WTC11 (cell line): ENCODE data around the gene DHX29. TPM values are rescaled to one million over a fixed set of nuclear protein-coding genes. Genes with fewer than 3 reads are reported as not detected.

ENCODE experiments used
- ATAC-seq: fragments of 200-7000 bp; cut with Tn5 transposase; 2 replicates; pipeline ENCODE4 v1.10.0; 2021; ENCODE audit warnings: mild to moderate bottlenecking, moderate library complexity
- CTCF ChIA-PET: fragments of 300-600 bp; sonication (Branson Sonifier 250); formaldehyde crosslinking; loops from one replicate; lab custom pipeline; 2021; ENCODE audit warnings: antibody characterized with exemption; lab: Charles Lee
- POLR2A ChIA-PET: fragments of 350-600 bp; sonication (Branson Sonifier 250); formaldehyde crosslinking; loops from one replicate; lab custom pipeline; 2021; ENCODE audit warnings: antibody characterized with exemption; lab: Charles Lee
- DNase-seq: peaks from one replicate; pipeline ENCODE4 v3.0.0; 2021; ENCODE audit warnings: low spot score
- H3K27ac Mint-ChIP-seq: 2 replicates; pipeline ENCODE4 v1.8.0; 2021; ENCODE audit warnings: mixed read lengths
- H3K27me3 Mint-ChIP-seq: 2 replicates; pipeline ENCODE4 v1.8.0; 2021; ENCODE audit warnings: low read depth, mild to moderate bottlenecking, moderate library complexity, mixed read lengths
- H3K36me3 Mint-ChIP-seq: 2 replicates; pipeline ENCODE4 v1.8.0; 2021; ENCODE audit warnings: mixed read lengths
- H3K4me1 Mint-ChIP-seq: 2 replicates; pipeline ENCODE4 v1.8.0; 2022; ENCODE audit warnings: mixed read lengths
- H3K4me3 Mint-ChIP-seq: 2 replicates; pipeline ENCODE4 v1.8.0; 2021; ENCODE audit warnings: mild to moderate bottlenecking, moderate library complexity, mixed read lengths
- H3K9me3 Mint-ChIP-seq: 2 replicates; pipeline ENCODE4 v1.8.0; 2021; ENCODE audit warnings: mixed read lengths
- ATF2 ChIP-seq: sonication (generic); formaldehyde crosslinking; IDR thresholded peaks from 2 replicates; pipeline ENCODE4 v1.8.1; 2022; ENCODE audit warnings: low read depth, missing genetic modification reagents, borderline replicate concordance
- CREB1 ChIP-seq: sonication (generic); formaldehyde crosslinking; IDR thresholded peaks from 2 replicates; pipeline ENCODE4 v1.8.0; 2023; ENCODE audit warnings: mild to moderate bottlenecking, missing genetic modification reagents
- CREM ChIP-seq: sonication (generic); formaldehyde crosslinking; IDR thresholded peaks from 2 replicates; pipeline ENCODE4 v1.8.1; 2022; ENCODE audit warnings: mild to moderate bottlenecking, missing genetic modification reagents, moderate library complexity
- E2F4 ChIP-seq: sonication (generic); formaldehyde crosslinking; IDR thresholded peaks from 2 replicates; pipeline ENCODE4 v1.8.1; 2022; ENCODE audit warnings: low read depth, mild to moderate bottlenecking, moderate library complexity, missing genetic modification reagents, borderline replicate concordance
- E2F5 ChIP-seq: sonication (generic); formaldehyde crosslinking; IDR thresholded peaks from 2 replicates; pipeline ENCODE4 v1.8.1; 2022; ENCODE audit warnings: mild to moderate bottlenecking, moderate library complexity, missing genetic modification reagents
- ELF4 ChIP-seq: sonication (generic); formaldehyde crosslinking; IDR thresholded peaks from 2 replicates; pipeline ENCODE4 v1.8.1; 2022; ENCODE audit warnings: low read depth, mild to moderate bottlenecking, moderate library complexity, missing genetic modification reagents
- FOXJ3 ChIP-seq: sonication (generic); formaldehyde crosslinking; IDR thresholded peaks from 2 replicates; pipeline ENCODE4 v1.9.0; 2021; ENCODE audit warnings: missing genetic modification reagents, mild to moderate bottlenecking, borderline replicate concordance
- FOXP1 ChIP-seq: sonication (generic); formaldehyde crosslinking; IDR thresholded peaks from 2 replicates; pipeline ENCODE4 v1.8.0; 2022; ENCODE audit warnings: missing genetic modification reagents, mild to moderate bottlenecking, moderate library complexity, borderline replicate concordance
- GABPB1 ChIP-seq: sonication (generic); formaldehyde crosslinking; IDR thresholded peaks from 2 replicates; pipeline ENCODE4 v1.8.1; 2023; ENCODE audit warnings: mild to moderate bottlenecking, missing genetic modification reagents
- NR1H2 ChIP-seq: sonication (generic); formaldehyde crosslinking; IDR thresholded peaks from 2 replicates; pipeline ENCODE4 v1.9.0; 2021; ENCODE audit warnings: mild to moderate bottlenecking, moderate library complexity, missing genetic modification reagents
- NR2C2 ChIP-seq: sonication (generic); formaldehyde crosslinking; IDR thresholded peaks from 2 replicates; pipeline ENCODE4 v1.8.0; 2022; ENCODE audit warnings: mild to moderate bottlenecking, missing genetic modification reagents
- PRRX2 ChIP-seq: fragments of 250-450 bp; sonication (Bioruptor Pico); IDR thresholded peaks from 2 replicates; pipeline ENCODE4 v1.8.0; 2021; ENCODE audit warnings: mild to moderate bottlenecking
- SMAD3 ChIP-seq: sonication (generic); formaldehyde crosslinking; IDR thresholded peaks from 2 replicates; pipeline ENCODE4 v1.8.0; 2022; ENCODE audit warnings: missing genetic modification reagents, mild to moderate bottlenecking, borderline replicate concordance
- SMAD4 ChIP-seq: sonication (generic); formaldehyde crosslinking; IDR thresholded peaks from 2 replicates; pipeline ENCODE4 v1.8.0; 2022; ENCODE audit warnings: mild to moderate bottlenecking, missing genetic modification reagents
- SOX15 ChIP-seq: fragments of 250-450 bp; sonication (Bioruptor Pico); IDR thresholded peaks from 2 replicates; pipeline ENCODE4 v1.9.0; 2021; ENCODE audit warnings: mild to moderate bottlenecking
- SP1 ChIP-seq: sonication (generic); formaldehyde crosslinking; conservative IDR thresholded peaks from 2 replicates; pipeline ENCODE4 v1.8.1; 2022; ENCODE audit warnings: missing genetic modification reagents
- ZNF232 ChIP-seq: sonication (generic); formaldehyde crosslinking; IDR thresholded peaks from 2 replicates; pipeline ENCODE4 v1.8.0; 2022; ENCODE audit warnings: mild to moderate bottlenecking, missing genetic modification reagents
- ZNF396 ChIP-seq: fragments of 250-450 bp; sonication (Bioruptor Pico); IDR thresholded peaks from 2 replicates; pipeline ENCODE4 v1.8.0; 2021; ENCODE audit warnings: mild to moderate bottlenecking, moderate library complexity, borderline replicate concordance
- ZNF671 ChIP-seq: fragments of 250-450 bp; sonication (Bioruptor Pico); IDR thresholded peaks from 2 replicates; pipeline ENCODE4 v1.8.0; 2021; ENCODE audit warnings: mild to moderate bottlenecking
- total RNA-seq: library from RNA; stranded (reverse); gene quantifications from 3 replicates; pipeline ENCODE4 v1.2.3, GENCODE V29; 2021
- TF ChIP-seq, protein P1 (sequence below): sonication (generic); formaldehyde crosslinking; IDR thresholded peaks from 2 replicates; pipeline ENCODE4 v1.8.0; 2022; ENCODE audit warnings: mild to moderate bottlenecking, missing genetic modification reagents
- TF ChIP-seq, protein P2 (sequence below): fragments of 250-450 bp; sonication (Bioruptor Pico); IDR thresholded peaks from 2 replicates; pipeline ENCODE4 v1.9.0; 2021; ENCODE audit warnings: moderate library complexity, mild to moderate bottlenecking, inconsistent platforms, borderline replicate concordance
- TF ChIP-seq, protein P3 (sequence below): fragments of 250-450 bp; sonication (Bioruptor Pico); IDR thresholded peaks from 2 replicates; pipeline ENCODE4 v1.9.0; 2021; ENCODE audit warnings: mild to moderate bottlenecking
- TF ChIP-seq, protein P4 (sequence below): sonication (generic); formaldehyde crosslinking; IDR thresholded peaks from 2 replicates; pipeline ENCODE4 v1.8.0; 2022; ENCODE audit warnings: missing genetic modification reagents

Gene DHX29
- total RNA-seq, 1 experiment from 2014 or later = 29.7 TPM

DNA sequence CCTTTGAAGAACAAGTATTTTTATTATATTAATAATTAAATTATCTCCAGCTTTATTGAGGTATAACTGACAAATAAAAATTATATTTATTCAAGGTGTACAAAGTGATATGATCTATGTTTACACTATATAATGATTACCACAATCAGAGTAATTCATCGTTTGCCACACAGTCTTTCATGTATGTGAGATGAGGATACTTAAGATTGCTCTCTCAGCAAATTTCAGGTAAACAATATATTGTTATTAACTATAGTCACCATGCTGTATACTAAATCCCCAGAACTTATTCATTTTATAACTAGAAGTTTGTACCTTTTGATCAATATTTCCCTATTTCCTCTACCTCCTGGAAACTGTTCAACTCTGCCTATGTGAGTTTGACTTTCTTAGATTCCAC lies 57.4 kb downstream of the DHX29 start:
- ChIA-PET CTCF (no interaction called here), POLR2A (no interaction called here)
- no peaks in the 10 kb centered on the region for H3K4me1 Mint-ChIP-seq
- DNase-seq (no peak), ATAC-seq (no peak)
- H3K9me3 Mint-ChIP-seq = peaks cover 19% of the 10 kb centered on the region
- H3K36me3 Mint-ChIP-seq = peaks cover 6% of the 10 kb centered on the region
- H3K27me3 Mint-ChIP-seq = peaks cover 6% of the 10 kb centered on the region; the same call in 1 of the 2 replicates
- H3K27ac Mint-ChIP-seq = no peak overlapping the region
- TF ChIP-seq CREB1 (CRISPR knock-in tag) = no peak
- no peak for TF ChIP-seq SMAD4 (CRISPR knock-in tag)
- no peak for TF ChIP-seq ATF2
- TF ChIP-seq CREM = no peak
- TF ChIP-seq, protein P1, sequence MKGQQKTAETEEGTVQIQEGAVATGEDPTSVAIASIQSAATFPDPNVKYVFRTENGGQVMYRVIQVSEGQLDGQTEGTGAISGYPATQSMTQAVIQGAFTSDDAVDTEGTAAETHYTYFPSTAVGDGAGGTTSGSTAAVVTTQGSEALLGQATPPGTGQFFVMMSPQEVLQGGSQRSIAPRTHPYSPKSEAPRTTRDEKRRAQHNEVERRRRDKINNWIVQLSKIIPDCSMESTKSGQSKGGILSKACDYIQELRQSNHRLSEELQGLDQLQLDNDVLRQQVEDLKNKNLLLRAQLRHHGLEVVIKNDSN (CRISPR knock-in tag) = no peak
- no peak for TF ChIP-seq ELF4 (CRISPR knock-in tag)
- TF ChIP-seq FOXJ3 (CRISPR knock-in tag) = no peak
- TF ChIP-seq SOX15 (CRISPR knock-in tag) = no peak
- TF ChIP-seq E2F4 = no peak
- TF ChIP-seq, protein P2, sequence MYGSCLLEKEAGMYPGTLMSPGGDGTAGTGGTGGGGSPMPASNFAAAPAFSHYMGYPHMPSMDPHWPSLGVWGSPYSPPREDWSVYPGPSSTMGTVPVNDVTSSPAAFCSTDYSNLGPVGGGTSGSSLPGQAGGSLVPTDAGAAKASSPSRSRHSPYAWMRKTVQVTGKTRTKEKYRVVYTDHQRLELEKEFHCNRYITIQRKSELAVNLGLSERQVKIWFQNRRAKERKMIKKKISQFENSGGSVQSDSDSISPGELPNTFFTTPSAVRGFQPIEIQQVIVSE = no peak
- no peak overlapping the region for H3K4me3 Mint-ChIP-seq

DNA sequence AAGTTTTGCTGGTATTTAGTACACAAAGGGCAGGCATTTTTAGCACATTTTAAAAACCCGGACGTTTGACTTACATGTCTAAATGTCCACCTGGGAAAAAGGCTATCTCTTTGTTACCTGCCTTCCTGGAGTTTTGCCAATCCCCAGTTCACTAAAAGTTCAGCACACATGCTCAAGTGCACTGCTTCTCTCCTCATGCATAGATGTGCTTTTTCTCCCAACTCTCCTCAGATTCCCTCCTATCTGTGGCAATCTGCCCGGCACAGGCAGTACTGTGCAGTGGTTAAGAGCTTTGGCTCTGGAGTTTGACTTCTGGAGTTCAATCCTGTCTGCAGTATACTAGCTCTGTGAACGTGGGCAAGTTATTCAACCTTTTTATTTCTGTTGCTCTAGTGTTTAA lies 65.7 kb downstream of the DHX29 start:
- H3K27ac Mint-ChIP-seq = no peak overlapping the region
- no peak overlapping the region for H3K4me3 Mint-ChIP-seq
- peaks cover 10% of the 10 kb centered on the region; the same call in 1 of the 2 replicates for H3K9me3 Mint-ChIP-seq
- POLR2A ChIA-PET = no interaction called here
- ATAC-seq = no peak
- no peak for DNase-seq
- H3K27me3 Mint-ChIP-seq = peaks cover 46% of the 10 kb centered on the region
- TF ChIP-seq FOXP1 (CRISPR knock-in tag) (no peak), ZNF396 (CRISPR knock-in tag) (no peak), ZNF671 (CRISPR knock-in tag) (no peak), PRRX2 (CRISPR knock-in tag) (no peak), SMAD3 (CRISPR knock-in tag) (no peak), E2F5 (CRISPR knock-in tag) (no peak), GABPB1 (no peak), ZNF232 (CRISPR knock-in tag) (no peak), NR1H2 (CRISPR knock-in tag) (no peak), NR2C2 (no peak), SP1 (no peak), FOXJ3 (CRISPR knock-in tag) (no peak), CREB1 (CRISPR knock-in tag) (no peak)
- TF ChIP-seq, protein P3, sequence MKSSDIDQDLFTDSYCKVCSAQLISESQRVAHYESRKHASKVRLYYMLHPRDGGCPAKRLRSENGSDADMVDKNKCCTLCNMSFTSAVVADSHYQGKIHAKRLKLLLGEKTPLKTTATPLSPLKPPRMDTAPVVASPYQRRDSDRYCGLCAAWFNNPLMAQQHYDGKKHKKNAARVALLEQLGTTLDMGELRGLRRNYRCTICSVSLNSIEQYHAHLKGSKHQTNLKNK (CRISPR knock-in tag) = no peak
- TF ChIP-seq, protein P4, sequence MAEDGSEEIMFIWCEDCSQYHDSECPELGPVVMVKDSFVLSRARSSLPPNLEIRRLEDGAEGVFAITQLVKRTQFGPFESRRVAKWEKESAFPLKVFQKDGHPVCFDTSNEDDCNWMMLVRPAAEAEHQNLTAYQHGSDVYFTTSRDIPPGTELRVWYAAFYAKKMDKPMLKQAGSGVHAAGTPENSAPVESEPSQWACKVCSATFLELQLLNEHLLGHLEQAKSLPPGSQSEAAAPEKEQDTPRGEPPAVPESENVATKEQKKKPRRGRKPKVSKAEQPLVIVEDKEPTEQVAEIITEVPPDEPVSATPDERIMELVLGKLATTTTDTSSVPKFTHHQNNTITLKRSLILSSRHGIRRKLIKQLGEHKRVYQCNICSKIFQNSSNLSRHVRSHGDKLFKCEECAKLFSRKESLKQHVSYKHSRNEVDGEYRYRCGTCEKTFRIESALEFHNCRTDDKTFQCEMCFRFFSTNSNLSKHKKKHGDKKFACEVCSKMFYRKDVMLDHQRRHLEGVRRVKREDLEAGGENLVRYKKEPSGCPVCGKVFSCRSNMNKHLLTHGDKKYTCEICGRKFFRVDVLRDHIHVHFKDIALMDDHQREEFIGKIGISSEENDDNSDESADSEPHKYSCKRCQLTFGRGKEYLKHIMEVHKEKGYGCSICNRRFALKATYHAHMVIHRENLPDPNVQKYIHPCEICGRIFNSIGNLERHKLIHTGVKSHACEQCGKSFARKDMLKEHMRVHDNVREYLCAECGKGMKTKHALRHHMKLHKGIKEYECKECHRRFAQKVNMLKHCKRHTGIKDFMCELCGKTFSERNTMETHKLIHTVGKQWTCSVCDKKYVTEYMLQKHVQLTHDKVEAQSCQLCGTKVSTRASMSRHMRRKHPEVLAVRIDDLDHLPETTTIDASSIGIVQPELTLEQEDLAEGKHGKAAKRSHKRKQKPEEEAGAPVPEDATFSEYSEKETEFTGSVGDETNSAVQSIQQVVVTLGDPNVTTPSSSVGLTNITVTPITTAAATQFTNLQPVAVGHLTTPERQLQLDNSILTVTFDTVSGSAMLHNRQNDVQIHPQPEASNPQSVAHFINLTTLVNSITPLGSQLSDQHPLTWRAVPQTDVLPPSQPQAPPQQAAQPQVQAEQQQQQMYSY = no peak
- CTCF ChIA-PET = no interaction called here
- no peaks in the 10 kb centered on the region for H3K36me3 Mint-ChIP-seq
- no peaks in the 10 kb centered on the region for H3K4me1 Mint-ChIP-seq
